NCI-H146 treated with DMSO at 0.1 percent for 48 hours (cell line): ENCODE measurements around the gene CRHR2.

Experiments
- DNase-seq: peaks from one replicate; lab custom pipeline; 2025; ENCODE audit not compliant: unreplicated experiment; lab: John Stamatoyannopoulos, UW

The CRHR2 gene

DNA sequence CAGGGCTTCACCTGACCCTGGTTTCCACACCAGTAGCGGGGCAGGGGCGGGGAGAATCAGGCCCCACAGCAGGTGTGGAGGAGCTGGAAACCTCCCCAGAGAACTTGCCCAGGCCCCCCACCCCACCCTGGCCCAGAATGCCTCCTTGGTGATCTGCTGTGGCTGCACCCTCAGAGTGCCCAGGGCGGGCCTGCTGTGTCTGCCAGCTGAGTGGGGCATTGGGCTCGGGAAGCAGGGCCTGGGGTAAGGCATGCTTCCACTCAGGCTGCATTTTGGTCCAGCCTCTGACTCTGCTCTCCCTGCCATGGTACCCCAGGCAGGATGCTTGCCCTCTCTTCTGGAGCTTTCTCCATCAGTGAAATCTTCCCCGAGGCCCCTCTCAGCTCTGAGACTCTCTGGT, 1.1 kb upstream of the CRHR2 start:
- DNase-seq: no peak

DNA sequence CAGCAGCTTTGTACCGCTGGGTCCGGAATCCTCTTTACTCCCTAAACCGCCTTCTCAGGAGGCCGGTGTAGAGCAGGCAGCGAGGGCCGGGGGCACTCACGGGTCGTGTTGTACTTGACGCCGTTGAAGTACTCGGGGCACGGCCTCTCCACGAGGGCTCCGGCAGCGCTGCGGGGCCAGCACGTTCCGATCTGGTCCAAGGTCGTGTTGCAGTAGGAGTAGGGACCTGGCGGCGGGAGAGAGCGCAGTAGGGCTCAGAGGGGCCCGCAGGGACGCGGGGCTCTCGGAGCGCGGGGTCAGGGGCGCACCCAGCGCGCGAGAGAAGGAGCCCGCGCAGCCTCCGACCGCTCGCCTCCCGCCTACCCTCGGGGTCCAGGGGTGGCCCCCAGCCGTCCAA, 443 bp downstream of the CRHR2 start:
- DNase-seq: no peak

GRCh38 chr7:30681331-30681797, 892 bp downstream of the CRHR2 start:
- DNase-seq: no peak

DNA sequence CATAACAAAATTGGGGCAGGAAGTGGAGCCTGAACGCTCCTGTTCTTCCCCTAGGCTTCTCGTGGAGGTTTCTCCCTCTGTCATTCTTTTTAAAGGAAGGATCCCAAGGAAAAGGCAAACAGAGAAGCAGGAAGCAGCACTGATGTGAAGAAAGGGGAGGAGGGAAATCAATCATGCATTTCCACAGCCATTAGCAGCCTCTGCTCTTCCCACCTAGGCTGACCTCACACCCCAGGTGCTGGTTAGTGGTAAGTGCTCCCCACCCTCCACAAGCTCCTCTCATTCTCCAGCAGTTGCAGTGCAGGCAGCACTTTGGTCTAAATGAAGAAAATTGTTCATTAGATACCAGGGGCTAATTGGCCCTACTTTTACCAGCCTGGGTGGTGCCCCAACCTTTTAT, 2.6 kb downstream of the CRHR2 start:
- DNase-seq: no peak

DNA sequence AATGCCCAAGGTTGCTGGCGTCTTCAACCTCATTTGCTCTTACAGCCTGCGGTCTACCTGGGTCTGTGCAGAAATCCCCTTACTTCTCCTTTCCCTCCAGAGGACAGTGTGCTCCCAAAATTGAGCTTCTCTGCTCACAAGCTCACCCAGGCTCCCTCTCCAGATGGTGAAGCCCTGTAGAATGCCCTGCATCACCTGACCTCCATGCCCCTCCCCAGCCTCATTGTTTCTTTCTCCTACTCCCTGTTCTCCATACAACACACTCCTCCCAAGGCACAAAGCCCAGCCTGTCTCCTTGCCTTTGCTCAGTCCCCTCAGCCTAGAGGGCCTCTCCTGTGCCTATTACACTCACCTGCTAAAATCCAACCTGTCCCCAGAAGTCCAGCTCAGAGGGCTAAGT, 3.5 kb downstream of the CRHR2 start:
- no peak for DNase-seq

DNA sequence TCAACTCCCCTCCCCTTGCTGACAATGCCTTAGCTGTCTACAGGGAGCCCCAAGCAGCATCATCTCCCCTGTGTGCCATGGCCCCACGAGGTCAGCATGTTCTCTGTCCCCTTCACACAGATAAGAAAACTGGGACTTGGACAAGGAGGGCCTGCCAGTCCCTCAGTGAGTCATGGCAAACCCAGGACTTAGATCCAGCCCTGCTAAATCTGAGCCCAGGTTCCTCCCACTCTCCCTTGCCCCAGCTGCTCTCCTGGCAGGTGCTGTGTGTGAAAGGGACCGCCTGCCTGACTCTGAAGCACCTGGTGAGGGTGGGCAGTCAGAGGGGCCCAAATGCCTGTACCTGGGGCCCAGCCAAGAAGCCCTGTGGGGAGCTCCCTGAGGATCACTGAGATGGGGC, 7.4 kb downstream of the CRHR2 start:
- peak; percentile 18 for DNase-seq

- no peak for DNase-seq
Measured at GRCh38 chr7:30674420-30674819, 7.8 kb downstream of the CRHR2 start.

GRCh38 chr7:30671793-30672465, 10.3 kb downstream of the CRHR2 start:
- DNase-seq: no peak

DNA sequence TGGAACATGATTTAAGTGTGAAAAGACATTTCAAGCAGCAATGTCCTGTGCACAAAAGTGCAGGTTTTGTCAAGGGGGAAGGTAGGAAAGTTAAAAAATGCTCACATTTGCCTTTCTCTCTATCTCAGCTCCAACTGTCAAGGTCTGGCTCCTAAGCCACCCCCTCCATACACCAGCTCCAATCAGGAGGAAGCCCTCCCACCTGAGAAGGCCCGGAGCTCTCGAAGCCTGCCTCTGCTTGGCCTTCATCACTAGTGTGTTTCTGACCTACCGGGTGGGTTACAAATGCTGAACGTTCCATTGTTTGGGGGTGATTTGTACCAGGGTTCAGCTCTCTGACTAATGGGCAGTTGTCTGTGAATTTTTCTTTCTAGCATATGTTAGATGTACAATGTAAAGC, 14.2 kb downstream of the CRHR2 start:
- DNase-seq: no peak

GRCh38 chr7:30667172-30667571, 15.1 kb downstream of the CRHR2 start:
- no peak for DNase-seq

- DNase-seq: no peak
Measured at GRCh38 chr7:30665449-30665848, 16.8 kb downstream of the CRHR2 start.

DNA sequence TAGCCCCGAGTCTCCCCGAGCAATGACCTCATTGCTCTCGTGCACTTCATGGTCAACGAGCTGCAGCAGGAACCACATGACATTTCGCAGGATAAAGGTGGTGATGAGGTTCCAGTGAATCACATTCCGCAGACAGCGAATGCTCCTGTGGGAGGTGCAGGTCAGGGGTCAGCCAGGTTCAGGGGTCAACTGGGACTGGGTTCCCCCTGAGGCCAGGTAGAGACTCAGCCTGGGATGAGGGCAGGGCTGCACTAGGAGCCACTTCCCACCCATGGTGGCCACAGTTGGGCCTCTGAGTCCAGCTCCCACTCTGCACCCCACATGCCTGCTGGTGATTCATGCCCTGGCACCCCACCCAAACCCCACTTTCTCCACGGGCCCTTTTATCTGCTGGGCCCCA, 17.2 kb downstream of the CRHR2 start:
- no peak for DNase-seq

DNA sequence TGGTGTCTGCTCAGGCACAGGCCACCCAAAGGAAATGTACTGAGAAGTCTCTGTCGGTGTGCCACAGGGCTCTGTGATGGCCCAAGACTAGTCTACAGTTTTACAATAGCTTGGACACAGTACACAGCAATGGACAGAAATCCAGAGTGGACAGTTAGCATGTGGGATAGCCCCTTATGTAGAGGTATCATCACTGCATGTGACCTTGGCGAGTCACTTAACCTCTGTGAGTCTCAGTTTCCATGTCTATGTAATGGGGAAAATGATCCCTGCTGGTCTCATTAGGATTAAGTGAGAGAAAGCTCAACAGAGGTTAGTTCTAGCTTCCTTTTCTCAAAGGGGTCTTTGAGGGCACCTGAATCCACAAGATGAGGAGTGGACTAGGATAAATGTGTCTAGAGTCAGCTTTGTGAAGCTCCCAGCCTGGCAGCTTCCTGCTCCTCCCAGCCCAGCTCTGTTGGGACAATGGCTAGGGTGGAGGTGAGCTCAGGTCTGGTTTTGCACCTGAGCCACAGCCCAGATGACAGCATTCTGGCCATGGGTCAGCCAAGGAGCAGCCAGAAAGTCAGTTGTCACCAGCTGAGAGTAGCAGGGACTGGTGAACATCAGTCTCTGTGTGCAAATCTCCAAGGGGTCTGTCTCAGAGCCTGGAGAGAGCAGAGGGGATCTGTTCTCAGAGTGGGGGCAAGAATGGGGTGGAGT, 17.9 kb downstream of the CRHR2 start:
- no peak for DNase-seq

DNA sequence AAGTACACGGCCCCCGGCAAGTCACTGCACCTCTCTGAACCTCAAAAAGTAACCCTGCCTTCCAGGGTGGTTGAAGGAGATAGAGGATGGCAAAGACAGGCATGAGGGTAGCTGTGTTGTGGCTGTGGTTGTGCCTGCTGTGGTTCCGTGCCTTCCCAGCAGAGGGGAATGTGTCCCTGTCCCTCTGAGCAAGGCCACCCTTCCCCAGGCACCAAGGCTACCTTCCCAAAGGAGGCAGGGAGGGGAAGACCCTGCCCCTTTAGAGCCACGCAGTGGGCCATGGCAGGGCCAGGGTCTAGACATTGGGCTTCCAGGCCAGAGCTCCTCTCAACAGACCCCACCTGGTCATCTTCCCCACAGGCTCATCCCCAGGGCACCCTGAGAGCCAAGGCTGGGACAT, 18.8 kb downstream of the CRHR2 start:
- DNase-seq: no peak

DNA sequence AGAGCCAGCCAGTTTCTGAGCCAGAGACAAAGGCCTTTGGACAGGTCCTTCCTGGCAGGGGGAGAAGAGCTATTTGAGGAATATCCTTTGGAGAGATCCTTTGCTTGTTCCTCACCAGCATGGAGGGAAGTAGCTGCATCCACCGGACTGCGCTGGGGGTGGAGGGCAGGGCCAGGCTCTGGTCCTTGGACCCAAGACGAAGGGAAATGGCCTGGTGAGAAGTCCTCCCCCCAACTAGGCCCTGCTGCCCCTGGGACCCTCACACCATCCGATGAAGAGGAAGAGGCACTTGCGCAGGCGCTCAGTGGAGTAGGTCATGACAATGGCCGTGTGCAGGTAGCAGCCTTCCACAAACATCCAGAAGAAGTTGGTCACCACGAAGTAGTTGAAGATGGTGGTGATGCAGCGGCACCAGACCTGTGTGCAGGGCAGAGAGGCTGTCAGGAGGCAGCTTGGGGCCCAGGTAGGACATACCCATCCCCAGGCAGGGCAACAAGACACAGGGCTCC, 19.8 kb downstream of the CRHR2 start:
- no peak for DNase-seq

GRCh38 chr7:30661926-30662325, 20.3 kb downstream of the CRHR2 start:
- no peak for DNase-seq

GRCh38 chr7:30660331-30661255, 21.7 kb downstream of the CRHR2 start:
- peak; percentile 28 for DNase-seq

- no peak for DNase-seq
Measured at GRCh38 chr7:30659312-30659711, 22.9 kb downstream of the CRHR2 start.

DNA sequence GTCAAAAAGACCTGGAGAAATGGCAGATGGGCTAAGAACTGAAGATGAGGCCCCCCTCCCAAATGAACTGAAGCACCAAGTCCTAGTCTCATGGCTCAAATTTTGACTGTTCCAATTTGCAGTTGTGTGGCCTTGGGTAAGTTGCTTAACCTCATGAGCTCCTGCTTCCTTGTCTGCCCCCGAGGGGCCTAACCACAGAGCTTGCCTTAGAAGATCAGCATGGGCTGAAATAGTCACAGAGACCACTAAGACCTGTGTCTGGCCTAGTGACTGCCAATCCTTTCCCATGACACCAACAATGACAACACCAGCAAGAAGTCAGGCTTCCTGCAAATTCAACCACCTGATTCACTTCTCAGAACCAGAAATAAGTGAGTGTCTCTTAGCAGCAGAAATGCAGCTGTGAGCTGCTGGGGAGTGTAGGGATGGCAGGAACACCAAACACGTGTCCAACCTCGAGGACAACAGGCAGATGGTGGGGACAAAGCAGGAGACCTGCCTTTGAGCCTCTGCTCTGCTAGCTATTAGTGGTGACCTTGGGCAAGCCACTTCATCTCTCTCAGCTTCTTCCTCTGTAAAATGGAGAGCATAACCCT, 23.7 kb downstream of the CRHR2 start:
- DNase-seq: no peak

GRCh38 chr7:30657131-30657530, 25.1 kb downstream of the CRHR2 start:
- no peak for DNase-seq
